ENCODE results near the gene CD160. TPM values are rescaled to one million over a fixed set of nuclear protein-coding genes. Genes with fewer than 3 reads are reported as not detected.
"Not testable (repeated sequence)": the region's sequence is repeated elsewhere in the genome, so short reads cannot be mapped to it uniquely, and the experiment has no call there.

CD160 gene
- under 1 TPM in 2 of 3 donors, not detected in 1; 0.59 to 0.98 TPM for total RNA-seq

- no peaks in the 10 kb centered on the region for H3K9me3 ChIP-seq
- no peaks in the 10 kb centered on the region for H3K36me3 ChIP-seq
- H3K4me1 ChIP-seq = no peaks in the 10 kb centered on the region
- no peak for DNase-seq (ENCODE audit: low spot score in 2 of 2)
- H3K27ac ChIP-seq = no peak within 1 kb of the TSS
- intact Hi-C loops (cut with DNase I; ENCODE audit: low total_unique reads) = no loop called here
- H3K27me3 ChIP-seq = no peaks in the 10 kb centered on the region
- no peak within 1 kb of the TSS for H3K4me3 ChIP-seq
- TF ChIP-seq POLR2A (IDR thresholded peaks at IDR 0.05) (no peak), POLR2AphosphoS5 (IDR thresholded peaks at IDR 0.05) (no peak), CTCF (IDR thresholded peaks at IDR 0.05) (no peak)
These were observed at the start of gene CD160 for GRCh38 chr1:145719230-145720079. CD160 (plus strand) TSS chr1:145719499; CDS start chr1:145728328, 8,829 bp downstream.

- H3K27ac ChIP-seq; H3K4me3 ChIP-seq; DNase-seq (ENCODE audit: low spot score in 2 of 2); H3K36me3 ChIP-seq; H3K27me3 ChIP-seq; intact Hi-C loops (cut with DNase I; ENCODE audit: low total_unique reads); H3K4me1 ChIP-seq; H3K9me3 ChIP-seq: not testable (repeated sequence)
These were observed 48.1 kb upstream of the CD160 start for GRCh38 chr1:145670995-145671745.

- H3K27ac ChIP-seq; H3K27me3 ChIP-seq; H3K9me3 ChIP-seq; DNase-seq (ENCODE audit: low spot score in 2 of 2); H3K4me1 ChIP-seq; H3K4me3 ChIP-seq; intact Hi-C loops (cut with DNase I; ENCODE audit: low total_unique reads); H3K36me3 ChIP-seq: not testable (repeated sequence)
These were observed 46.1 kb upstream of the CD160 start for GRCh38 chr1:145673217-145673616.

- H3K27me3 ChIP-seq; H3K27ac ChIP-seq; DNase-seq (ENCODE audit: low spot score in 2 of 2); intact Hi-C loops (cut with DNase I; ENCODE audit: low total_unique reads); H3K9me3 ChIP-seq; H3K4me1 ChIP-seq; H3K36me3 ChIP-seq; H3K4me3 ChIP-seq: not testable (repeated sequence)
These were observed 34.4 kb upstream of the CD160 start for GRCh38 chr1:145684858-145685257.

GRCh38 chr1:145686078-145686477 lies 33.2 kb upstream of the CD160 start:
- H3K27ac ChIP-seq; H3K9me3 ChIP-seq; DNase-seq (ENCODE audit: low spot score in 2 of 2); H3K27me3 ChIP-seq; H3K36me3 ChIP-seq; H3K4me3 ChIP-seq; H3K4me1 ChIP-seq; intact Hi-C loops (cut with DNase I; ENCODE audit: low total_unique reads): not testable (repeated sequence)

GRCh38 chr1:145688328-145688727 lies 31.0 kb upstream of the CD160 start:
- Histone ChIP-seq H3K9me3 (no peaks in the 10 kb centered on the region), H3K27ac (no peak overlapping the region), H3K36me3 (no peaks in the 10 kb centered on the region), H3K27me3 (no peaks in the 10 kb centered on the region), H3K4me3 (no peak overlapping the region), H3K4me1 (peaks cover 0 to 6% of the 10 kb centered on the region in 2 donors)
- intact Hi-C loops (cut with DNase I; ENCODE audit: low total_unique reads) = no loop called here
- no peak for DNase-seq (ENCODE audit: low spot score in 2 of 2)
- TF ChIP-seq POLR2A (IDR thresholded peaks at IDR 0.05) = no peak
- no peak for TF ChIP-seq POLR2AphosphoS5 (IDR thresholded peaks at IDR 0.05)
- no peak for TF ChIP-seq CTCF (IDR thresholded peaks at IDR 0.05)

- DNase-seq (ENCODE audit: low spot score in 2 of 2) = no peak
- intact Hi-C loops (cut with DNase I; ENCODE audit: low total_unique reads) = no loop called here
- peaks cover 0 to 6% of the 10 kb centered on the region in 2 donors for H3K4me1 ChIP-seq
- no peak for TF ChIP-seq CTCF (IDR thresholded peaks at IDR 0.05)
- TF ChIP-seq POLR2AphosphoS5 (IDR thresholded peaks at IDR 0.05) = no peak
- no peak for TF ChIP-seq POLR2A (IDR thresholded peaks at IDR 0.05)
- no peaks in the 10 kb centered on the region for H3K9me3 ChIP-seq
- H3K27me3 ChIP-seq = no peaks in the 10 kb centered on the region
- H3K36me3 ChIP-seq = no peaks in the 10 kb centered on the region
- no peak overlapping the region for H3K27ac ChIP-seq
- no peak overlapping the region for H3K4me3 ChIP-seq
These were observed 30.4 kb upstream of the CD160 start for GRCh38 chr1:145688924-145689323.

Measured in breast epithelium (tissue), 4 donors.